Common myeloid progenitor, CD34-positive (primary cell): Measurements from ENCODE around the gene ZMYND10.

ENCODE experiments used
- CTCF ChIA-PET: fragments of 350-600 bp; sonication (Branson Sonifier 250); formaldehyde crosslinking; loops from one replicate; lab custom pipeline; 2021; ENCODE audit warnings: antibody characterized with exemption; lab: Charles Lee
- POLR2A ChIA-PET: fragments of 350-600 bp; sonication (Branson Sonifier 250); formaldehyde crosslinking; loops from one replicate; lab custom pipeline; 2021; ENCODE audit warnings: antibody characterized with exemption; lab: Charles Lee
- DNase-seq, 3 donors: peaks; one replicate each; pipeline versions ENCODE4 v3.0.0 to v3.0.0-alpha.2; 2013
- H3K27ac ChIP-seq, 2 experiments: 1 replicate in 1 of 2; 2 replicates in 1 of 2; pipeline ENCODE4 v1.7.0; 2013; ENCODE audit warnings: inconsistent platforms in 2 of 2, low read length in 2 of 2, mild to moderate bottlenecking in 2 of 2, low read depth in 1 of 2, moderate library complexity in 1 of 2; ENCODE audit not compliant: severe bottlenecking in 2 of 2, insufficient read depth in 1 of 2, poor library complexity in 1 of 2
- H3K27me3 ChIP-seq, 5 experiments: replicated peaks in 2 of 5; 1 replicate in 3 of 5; 2 replicates in 2 of 5; pipeline versions ENCODE4 v1.6.1 to v1.7.0; 2013; ENCODE audit warnings: low read length in 4 of 5, mild to moderate bottlenecking in 2 of 5, moderate library complexity in 2 of 5, inconsistent platforms in 1 of 5; ENCODE audit not compliant: insufficient read depth in 5 of 5, control insufficient read depth in 4 of 5
- H3K36me3 ChIP-seq, 4 experiments: 1 replicate in 2 of 4; 2 replicates in 2 of 4; pipeline versions ENCODE4 v1.6.1 to v1.7.0; 2013; ENCODE audit warnings: low read length in 3 of 4, control low read depth in 1 of 4, mild to moderate bottlenecking in 1 of 4; ENCODE audit not compliant: control insufficient read depth in 4 of 4, insufficient read depth in 4 of 4
- H3K4me1 ChIP-seq, 4 experiments: 1 replicate in 3 of 4; 2 replicates in 1 of 4; pipeline versions ENCODE4 v1.6.1 to v1.7.1; 2013; ENCODE audit warnings: low read length in 3 of 4, mild to moderate bottlenecking in 3 of 4, control low read depth in 1 of 4, inconsistent platforms in 1 of 4, moderate library complexity in 1 of 4; ENCODE audit not compliant: control insufficient read depth in 4 of 4, insufficient read depth in 4 of 4; ENCODE audit errors: control extremely low read depth in 1 of 4
- H3K4me3 ChIP-seq, 7 experiments: 1 replicate in 4 of 7; 2 replicates in 3 of 7; pipeline versions ENCODE4 v1.5.1 to v1.7.0; 2013; ENCODE audit warnings: mild to moderate bottlenecking in 7 of 7, low read length in 6 of 7, moderate library complexity in 6 of 7, inconsistent platforms in 2 of 7, low read depth in 2 of 7, control low read depth in 1 of 7; ENCODE audit not compliant: insufficient read depth in 4 of 7, control insufficient read depth in 1 of 7; ENCODE audit errors: extremely low read depth in 1 of 7
- H3K9me3 ChIP-seq, 5 experiments: 1 replicate in 4 of 5; 2 replicates in 1 of 5; pipeline versions ENCODE4 v1.6.1 to v1.7.1; 2013; ENCODE audit warnings: low read length in 4 of 5, mild to moderate bottlenecking in 2 of 5, inconsistent platforms in 1 of 5, low read depth in 1 of 5, moderate library complexity in 1 of 5; ENCODE audit not compliant: control insufficient read depth in 4 of 5, insufficient read depth in 2 of 5; ENCODE audit errors: control extremely low read depth in 1 of 5
- WGBS: methylation state at CpG from one replicate; pipeline ENCODE4 v1.1.5; 2013; ENCODE audit not compliant: insufficient coverage; 5-methylcytosine and 5-hydroxymethylcytosine counted together

The ZMYND10 gene

GRCh38 chr3:50297384-50297775, 48.2 kb downstream of the ZMYND10 start:
- ChIA-PET CTCF (interaction anchor here (0.6 to 5.5 kb wide), 9 partner anchors 9 to 72 kb away, joined by 3 to 46 read pairs (median 4); partner anchors contain the start of gene HYAL2), POLR2A (interaction anchor here (0.7 kb wide), 1 partner anchor 93 kb away, joined by 3 read pairs; no protein-coding TSS in a partner anchor)
- Histone ChIP-seq H3K36me3 (peaks cover 0 to 22% (median 9%) of the 10 kb centered on the region in 4 experiments), H3K4me3 (peak overlapping the region in 2 of 7 experiments; percentile 83 to 98), H3K27ac (peak overlapping the region in 1 of 2 experiments; percentile 86), H3K4me1 (peaks cover 7 to 39% (median 39%) of the 10 kb centered on the region in 4 experiments), H3K27me3 (no peaks in the 10 kb centered on the region), H3K9me3 (no peaks in the 10 kb centered on the region)
- no peak for DNase-seq
- WGBS = 100% methylated on average over 2 of the region's 2 CpGs

- peaks cover 7 to 40% (median 39%) of the 10 kb centered on the region in 4 experiments for H3K4me1 ChIP-seq
- ChIA-PET POLR2A (interaction anchor here (0.7 kb wide), 1 partner anchor 92 kb away, joined by 3 read pairs; no protein-coding TSS in a partner anchor), CTCF (interaction anchor here (0.6 to 5.5 kb wide), 8 partner anchors 8 to 72 kb away, joined by 3 to 46 read pairs (median 4); partner anchors contain the start of gene HYAL2)
- H3K9me3 ChIP-seq = no peaks in the 10 kb centered on the region
- no peak overlapping the region for H3K4me3 ChIP-seq
- peaks cover 0 to 22% (median 9%) of the 10 kb centered on the region in 4 experiments for H3K36me3 ChIP-seq
- WGBS = 99% methylated on average over 17 of the region's 18 CpGs
- H3K27ac ChIP-seq = no peak overlapping the region
- no peak for DNase-seq
- no peaks in the 10 kb centered on the region for H3K27me3 ChIP-seq
Observed at GRCh38 chr3:50296721-50297383, 48.7 kb downstream of the ZMYND10 start.

- no peaks in the 10 kb centered on the region for H3K27me3 ChIP-seq
- H3K9me3 ChIP-seq = no peaks in the 10 kb centered on the region
- H3K27ac ChIP-seq = no peak overlapping the region
- H3K4me3 ChIP-seq = no peak overlapping the region
- H3K36me3 ChIP-seq = peaks cover 0 to 22% (median 9%) of the 10 kb centered on the region in 4 experiments
- H3K4me1 ChIP-seq = peaks cover 10 to 51% (median 49%) of the 10 kb centered on the region in 4 experiments
- WGBS = 100% methylated on average over 6 of the region's 8 CpGs
- DNase-seq = no peak
- POLR2A ChIA-PET = interaction anchor here (0.6 kb wide), 1 partner anchor 44 kb away, joined by 4 read pairs; no protein-coding TSS in a partner anchor
- CTCF ChIA-PET = interaction anchor here (0.9 to 5.5 kb wide), 3 partner anchors 21 to 28 kb away, joined by 4 to 46 read pairs (median 26); partner anchors contain the start of gene HYAL2
Observed at GRCh38 chr3:50295553-50296431, 49.7 kb downstream of the ZMYND10 start.

- 100% methylated on average over 16 of the region's 22 CpGs for WGBS
- Histone ChIP-seq H3K36me3 (peaks cover 0 to 32% (median 12%) of the 10 kb centered on the region in 4 experiments), H3K4me3 (no peak overlapping the region), H3K27me3 (no peaks in the 10 kb centered on the region), H3K4me1 (peaks cover 5 to 47% (median 43%) of the 10 kb centered on the region in 4 experiments), H3K9me3 (no peaks in the 10 kb centered on the region), H3K27ac (no peak overlapping the region)
- ChIA-PET POLR2A (interaction anchor here (0.6 kb wide), 2 partner anchors 45 to 53 kb away, joined by 3 to 4 read pairs; no protein-coding TSS in a partner anchor), CTCF (interaction anchor here (0.5 to 5.5 kb wide), 5 partner anchors 15 to 51 kb away, joined by 3 to 26 read pairs (median 4); no protein-coding TSS in a partner anchor)
- DNase-seq = no peak
Observed at GRCh38 chr3:50294492-50295403, 50.8 kb downstream of the ZMYND10 start.

- peaks cover 0 to 38% (median 18%) of the 10 kb centered on the region in 4 experiments for H3K36me3 ChIP-seq
- peaks cover 5 to 44% (median 40%) of the 10 kb centered on the region in 4 experiments for H3K4me1 ChIP-seq
- 100% methylated on average over 2 of the region's 4 CpGs for WGBS
- no peaks in the 10 kb centered on the region for H3K27me3 ChIP-seq
- ChIA-PET CTCF (interaction anchor here (0.7 to 1.1 kb wide), 2 partner anchors 15 to 25 kb away, joined by 3 read pairs; no protein-coding TSS in a partner anchor), POLR2A (no interaction called here)
- no peak overlapping the region for H3K27ac ChIP-seq
- DNase-seq = no peak
- H3K9me3 ChIP-seq = no peaks in the 10 kb centered on the region
- H3K4me3 ChIP-seq = no peak overlapping the region
Observed at GRCh38 chr3:50294089-50294488, 51.4 kb downstream of the ZMYND10 start.
